Small intestine (tissue), 7 donors: ENCODE results near the gene USP13. TPM values are rescaled to one million over a fixed set of nuclear protein-coding genes. Genes with fewer than 3 reads are reported as not detected.

Source experiments
- DNase-seq, 2 donors: peaks; one replicate each; pipeline versions ENCODE4 v3.0.0 to v3.0.0-alpha.2; 2013
- FAIRE-seq: peaks from 2 replicates; lab custom pipeline; 2012; peaks lifted over from hg19 to GRCh38; lab: Jason Lieb, UNC
- H3K27ac ChIP-seq, 3 donors: one replicate each; pipeline ENCODE4 v1.5.1; 2013; ENCODE audit warnings: low read length in 2 of 3, mild to moderate bottlenecking in 2 of 3, control low read depth in 1 of 3, inconsistent platforms in 1 of 3, low read depth in 1 of 3, moderate library complexity in 1 of 3
- H3K27me3 ChIP-seq, 3 donors: one replicate each; pipeline ENCODE4 v1.6.1; 2013; ENCODE audit warnings: low read length in 3 of 3, inconsistent platforms in 1 of 3; ENCODE audit not compliant: control insufficient read depth in 3 of 3, insufficient read depth in 3 of 3
- H3K36me3 ChIP-seq, 3 donors: one replicate each; pipeline ENCODE4 v1.6.1; 2013; ENCODE audit warnings: low read length in 3 of 3, inconsistent platforms in 1 of 3, low read depth in 1 of 3, mild to moderate bottlenecking in 1 of 3, moderate library complexity in 1 of 3; ENCODE audit not compliant: control insufficient read depth in 3 of 3, insufficient read depth in 2 of 3
- H3K4me1 ChIP-seq, 3 donors: one replicate each; pipeline ENCODE4 v1.6.1; 2013; ENCODE audit warnings: low read length in 2 of 3, inconsistent platforms in 1 of 3, low read depth in 1 of 3, mild to moderate bottlenecking in 1 of 3, moderate library complexity in 1 of 3; ENCODE audit not compliant: control insufficient read depth in 3 of 3, insufficient read depth in 2 of 3
- H3K4me3 ChIP-seq, 3 donors: one replicate each; pipeline ENCODE4 v1.5.1; 2013; ENCODE audit warnings: low read length in 3 of 3, control low read depth in 1 of 3, inconsistent platforms in 1 of 3, low read depth in 1 of 3, mild to moderate bottlenecking in 1 of 3, moderate library complexity in 1 of 3
- H3K9me3 ChIP-seq, 2 donors: one replicate each; pipeline ENCODE4 v1.6.1; 2013; ENCODE audit warnings: low read depth in 1 of 2, low read length in 1 of 2; ENCODE audit not compliant: control insufficient read depth in 2 of 2, insufficient read depth in 1 of 2
- WGBS, 3 donors: extraction: QIAGEN DNeasy Blood & Tissue Kit; methylation state at CpG; one replicate each; pipeline ENCODE4 v1.1.7; 2013; 5-methylcytosine and 5-hydroxymethylcytosine counted together
- polyA plus RNA-seq, 4 donors: library from polyadenylated mRNA; stranded (reverse) in 3 of 4; unstranded in 1 of 4; fragments of 200-250 nt in 3 of 4; fragments of 120-200 nt in 1 of 4; gene quantifications; one replicate each; pipeline versions ENCODE4 v1.2.1 to v1.2.3, GENCODE V29; 2013
- donor health status: healthy with polysubstance abuse.
- donor health status: control.
- donor health status: control.
- donor health status: Bipolar disorder and iron deficiency.
- donor health status: healthy.

Gene USP13
- polyA plus RNA-seq, 4 donors = 0.22 to 4.2 (median 1.8) TPM

GRCh38 chr3:179729086-179729485 lies 76.2 kb downstream of the USP13 start:
- H3K27ac ChIP-seq = no peak overlapping the region
- peaks cover 0 to 17% (median 0%) of the 10 kb centered on the region in 3 donors for H3K36me3 ChIP-seq
- no peaks in the 10 kb centered on the region for H3K4me1 ChIP-seq
- FAIRE-seq (no peak), DNase-seq (no peak)
- no peaks in the 10 kb centered on the region for H3K9me3 ChIP-seq
- H3K27me3 ChIP-seq = no peaks in the 10 kb centered on the region
- no peak overlapping the region for H3K4me3 ChIP-seq
- 84 to 97% (median 85%) methylated on average over 3 of the region's 3 CpGs for WGBS, 3 donors

- Histone ChIP-seq H3K9me3 (no peaks in the 10 kb centered on the region), H3K36me3 (peaks cover 0 to 17% (median 0%) of the 10 kb centered on the region in 3 donors), H3K4me3 (no peak overlapping the region), H3K4me1 (no peaks in the 10 kb centered on the region), H3K27ac (no peak overlapping the region), H3K27me3 (no peaks in the 10 kb centered on the region)
- 81 to 90% (median 90%) methylated on average over 2 of the region's 2 CpGs for WGBS, 3 donors
- FAIRE-seq (no peak), DNase-seq (no peak)
These were observed 77.1 kb downstream of the USP13 start for GRCh38 chr3:179729981-179730380.

GRCh38 chr3:179730506-179730905 lies 77.7 kb downstream of the USP13 start:
- no peaks in the 10 kb centered on the region for H3K9me3 ChIP-seq
- no peak overlapping the region for H3K27ac ChIP-seq
- no peak for DNase-seq
- no peak for FAIRE-seq
- H3K4me1 ChIP-seq = no peaks in the 10 kb centered on the region
- peaks cover 0 to 17% (median 0%) of the 10 kb centered on the region in 3 donors for H3K36me3 ChIP-seq
- no peak overlapping the region for H3K4me3 ChIP-seq
- 94 to 96% (median 96%) methylated on average over 3 of the region's 3 CpGs for WGBS, 3 donors
- H3K27me3 ChIP-seq = no peaks in the 10 kb centered on the region

GRCh38 chr3:179731544-179731943 lies 78.7 kb downstream of the USP13 start:
- H3K27ac ChIP-seq = no peak overlapping the region
- no peaks in the 10 kb centered on the region for H3K4me1 ChIP-seq
- H3K36me3 ChIP-seq = peaks cover 0 to 14% (median 0%) of the 10 kb centered on the region in 3 donors
- WGBS, 3 donors = 92 to 97% (median 95%) methylated on average over 9 of the region's 9 CpGs
- no peak overlapping the region for H3K4me3 ChIP-seq
- no peaks in the 10 kb centered on the region for H3K9me3 ChIP-seq
- no peak for FAIRE-seq
- no peak for DNase-seq
- H3K27me3 ChIP-seq = no peaks in the 10 kb centered on the region

- Histone ChIP-seq H3K4me1 (no peaks in the 10 kb centered on the region), H3K27ac (no peak overlapping the region), H3K27me3 (no peaks in the 10 kb centered on the region), H3K9me3 (no peaks in the 10 kb centered on the region), H3K4me3 (no peak overlapping the region), H3K36me3 (peaks cover 0 to 14% (median 0%) of the 10 kb centered on the region in 3 donors)
- 86 to 90% (median 87%) methylated on average over 7 of the region's 7 CpGs for WGBS, 3 donors
- no peak for DNase-seq
- FAIRE-seq = no peak
These were observed 80.0 kb downstream of the USP13 start for GRCh38 chr3:179732661-179733348.

GRCh38 chr3:179733797-179734196 lies 81.0 kb downstream of the USP13 start:
- H3K9me3 ChIP-seq = no peaks in the 10 kb centered on the region
- no peaks in the 10 kb centered on the region for H3K27me3 ChIP-seq
- no peak overlapping the region for H3K4me3 ChIP-seq
- DNase-seq (no peak), FAIRE-seq (no peak)
- WGBS, 3 donors = 94 to 96% (median 95%) methylated on average over 5 of the region's 5 CpGs
- H3K27ac ChIP-seq = no peak overlapping the region
- H3K4me1 ChIP-seq = no peaks in the 10 kb centered on the region
- peaks cover 0 to 14% (median 0%) of the 10 kb centered on the region in 3 donors for H3K36me3 ChIP-seq

GRCh38 chr3:179734497-179735281 lies 81.8 kb downstream of the USP13 start:
- H3K36me3 ChIP-seq = peaks cover 0 to 13% (median 0%) of the 10 kb centered on the region in 3 donors
- H3K9me3 ChIP-seq = no peaks in the 10 kb centered on the region
- H3K4me1 ChIP-seq = no peaks in the 10 kb centered on the region
- no peak for FAIRE-seq
- DNase-seq = no peak
- H3K27me3 ChIP-seq = no peaks in the 10 kb centered on the region
- H3K27ac ChIP-seq = no peak overlapping the region
- no peak overlapping the region for H3K4me3 ChIP-seq
- 83 to 90% (median 86%) methylated on average over 4 of the region's 4 CpGs for WGBS, 3 donors

GRCh38 chr3:179735321-179735720 lies 82.5 kb downstream of the USP13 start:
- H3K36me3 ChIP-seq = peaks cover 0 to 16% (median 0%) of the 10 kb centered on the region in 3 donors
- H3K4me1 ChIP-seq = no peaks in the 10 kb centered on the region
- H3K27ac ChIP-seq = no peak overlapping the region
- no peak for FAIRE-seq
- H3K9me3 ChIP-seq = no peaks in the 10 kb centered on the region
- H3K4me3 ChIP-seq = no peak overlapping the region
- DNase-seq = no peak
- H3K27me3 ChIP-seq = no peaks in the 10 kb centered on the region
